ENCODE results near the gene MAST4. TPM values are rescaled to one million over a fixed set of nuclear protein-coding genes. Genes with fewer than 3 reads are reported as not detected.
A peak's percentile ranks its signal among the peaks of the same experiment; 100 is the strongest.

Gene MAST4
- total and polyA plus RNA-seq, 2 of the 4 experiments (the other 2 are of a cell fraction): 4.8 to 6.8 TPM

DNA sequence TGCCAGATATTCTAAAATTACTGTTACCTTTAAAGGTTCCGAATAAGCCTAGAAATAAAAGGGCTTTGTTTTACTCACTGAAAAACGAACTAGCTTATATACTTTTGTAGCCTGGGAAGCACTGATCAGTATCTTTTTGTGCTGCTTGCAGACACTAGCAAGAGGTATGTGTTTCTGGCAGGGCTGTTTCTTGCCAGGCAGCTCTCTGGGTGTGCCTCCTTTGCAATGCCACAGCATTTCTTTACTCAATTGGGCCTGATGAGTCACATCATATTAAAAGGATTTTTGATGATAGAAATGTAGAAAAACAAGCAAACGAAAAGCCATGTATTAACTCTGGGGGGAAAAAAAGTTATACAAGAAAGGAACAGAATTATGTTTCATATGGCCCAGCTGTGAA, 564.8 kb downstream of the MAST4 start:
- H2AK5ac ChIP-seq (ENCODE audit: low read depth, low read length): no peak overlapping the region
- no peak overlapping the region for H2AK9ac ChIP-seq (replicated peaks; ENCODE audit: low read depth, low read length, poor library complexity)
- WGBS, 2 experiments (ENCODE audit: extremely low coverage in 2 of 2, insufficient read length in 1 of 2): no CpG with 5 or more reads among the region's 3 CpGs
- H2BK5ac ChIP-seq (ENCODE audit: low read depth, low read length, poor library complexity, severe bottlenecking): no peak overlapping the region
- no peak for TF ChIP-seq POLR2A (IDR thresholded peaks at IDR 0.05; ENCODE audit: low read depth, low read length)
- 0 out of 2 replicates have a peak, but pooled peaks have one; percentile 9 for TF ChIP-seq FOS (IDR thresholded peaks at IDR 0.05; ENCODE audit: low read depth, low read length)
- TF ChIP-seq BHLHE40 (IDR thresholded peaks at IDR 0.05; ENCODE audit: low read depth, low read length): no peak
- no peak overlapping the region for H3K4ac ChIP-seq (ENCODE audit: low read depth, low read length)
- no peaks in the 10 kb centered on the region for H3K27me3 ChIP-seq (ENCODE audit: control insufficient read depth, insufficient read depth, low read length)
- H3K23ac ChIP-seq (ENCODE audit: low read depth, low read length): no peak overlapping the region
- H4K20me1 ChIP-seq (ENCODE audit: insufficient read depth, low read length): no peaks in the 10 kb centered on the region
- POLR2A ChIA-PET (ENCODE audit: unreplicated experiment): no interaction called here
- CTCF ChIA-PET: interaction anchor here (1.4 kb wide), 1 partner anchor 11 kb away, joined by 6 read pairs; no protein-coding TSS in a partner anchor
- H3K9me1 ChIP-seq (ENCODE audit: insufficient read depth, low read length): no peaks in the 10 kb centered on the region
- no peak overlapping the region for H4K8ac ChIP-seq (ENCODE audit: low read depth in 2 of 2, low read length in 2 of 2)
- H2BK120ac ChIP-seq (ENCODE audit: low read depth, low read length): no peak overlapping the region
- BruUV-seq (replicated peaks): no TSS peak
- H3K4me2 ChIP-seq (ENCODE audit: low read depth, low read length): no peak overlapping the region
- H3K14ac ChIP-seq (replicated peaks; ENCODE audit: low read depth, low read length): no peak overlapping the region
- H2BK15ac ChIP-seq (ENCODE audit: low read depth, low read length): no peak overlapping the region
- in situ Hi-C loops (cut with MboI; ENCODE audit: low sequenced_read_pairs): loop anchor here (5.0 kb wide), 1 partner anchor 51 kb away; no protein-coding TSS in a partner anchor
- no peak overlapping the region for H3K9ac ChIP-seq (ENCODE audit: low read depth, low read length)
- H4K91ac ChIP-seq (ENCODE audit: insufficient read depth, low read depth, low read length): no peak overlapping the region
- no peaks in the 10 kb centered on the region for H3K9me3 ChIP-seq (ENCODE audit: control insufficient read depth, insufficient read depth, low read length)
- intact Hi-C loops (cut with micrococcal nuclease): loop anchor here (10.0 kb wide), 1 partner anchor 1884 kb away; no protein-coding TSS in a partner anchor
- no peak overlapping the region for H3K18ac ChIP-seq (ENCODE audit: low read depth, low read length)
- H3K4me1 ChIP-seq (ENCODE audit: control insufficient read depth, insufficient read depth, low read length): no peaks in the 10 kb centered on the region
- H2BK20ac ChIP-seq (ENCODE audit: low read depth, low read length): no peak overlapping the region
- DNase-seq: peak; percentile 57
- peak; percentile 87 for ATAC-seq (ENCODE audit: low read depth)
- dilution Hi-C loops (cut with HindIII; ENCODE audit: low sequenced_read_pairs, unreplicated experiment): no loop called here
- H3K79me1 ChIP-seq (ENCODE audit: low read depth in 1 of 2, low read length in 2 of 2): no peaks in the 10 kb centered on the region
- no peak overlapping the region for H3K27ac ChIP-seq (ENCODE audit: insufficient read depth, low read length)
- H3K4me3 ChIP-seq (ENCODE audit: insufficient read depth, low read depth, low read length): no peak overlapping the region
- H2AFZ ChIP-seq (replicated peaks; ENCODE audit: low read length, poor library complexity): no peak overlapping the region
- no peak overlapping the region for H3K56ac ChIP-seq (ENCODE audit: extremely low read depth, insufficient read depth, low read length)
- H4K5ac ChIP-seq (ENCODE audit: low read depth, low read length): no peak overlapping the region
- H3K36me3 ChIP-seq (ENCODE audit: control insufficient read depth, insufficient read depth, low read length): peaks cover 21% of the 10 kb centered on the region

All from IMR-90 (cell line).